Epithelial cell of esophagus (primary cell): ENCODE results near the gene MGAT4B.

Experiments
- DNase-seq: peaks from one replicate; pipeline ENCODE4 v3.0.0; 2010; ENCODE audit warnings: low read depth
- H3K4me3 ChIP-seq: 2 replicates; pipeline ENCODE4 v1.5.1; 2011; ENCODE audit warnings: mild to moderate bottlenecking, low read length, control low read depth
- CTCF ChIP-seq: IDR thresholded peaks from 2 replicates; pipeline ENCODE4 v1.5.1; 2011; ENCODE audit warnings: low read depth, mild to moderate bottlenecking, low read length, control low read depth, inconsistent platforms; ENCODE audit not compliant: insufficient read depth; ENCODE audit errors: missing control alignments

Gene MGAT4B

GRCh38 chr5:179780362-179780761 is 26.3 kb downstream of the MGAT4B start:
- no peak for DNase-seq
- TF ChIP-seq CTCF = no peak
- H3K4me3 ChIP-seq = no peak overlapping the region

GRCh38 chr5:179779826-179780225 is 26.8 kb downstream of the MGAT4B start:
- no peak for DNase-seq
- H3K4me3 ChIP-seq = no peak overlapping the region
- TF ChIP-seq CTCF = no peak

GRCh38 chr5:179778591-179778990 is 28.1 kb downstream of the MGAT4B start:
- DNase-seq = no peak
- no peak for TF ChIP-seq CTCF

GRCh38 chr5:179777909-179778308 is 28.8 kb downstream of the MGAT4B start:
- no peak for TF ChIP-seq CTCF
- no peak overlapping the region for H3K4me3 ChIP-seq

More at GRCh38 chr5:179778591-179778990, 28.1 kb downstream of the MGAT4B start:
- H3K4me3 ChIP-seq = no peak overlapping the region

GRCh38 chr5:179777456-179777855 is 29.2 kb downstream of the MGAT4B start:
- H3K4me3 ChIP-seq = no peak overlapping the region
- no peak for TF ChIP-seq CTCF
- no peak for DNase-seq

More at GRCh38 chr5:179777909-179778308, 28.8 kb downstream of the MGAT4B start:
- no peak for DNase-seq

GRCh38 chr5:179776411-179776938 is 30.2 kb downstream of the MGAT4B start:
- no peak overlapping the region for H3K4me3 ChIP-seq
- no peak for TF ChIP-seq CTCF
- DNase-seq = no peak

GRCh38 chr5:179774442-179774841 is 32.2 kb downstream of the MGAT4B start:
- DNase-seq = no peak
- no peak overlapping the region for H3K4me3 ChIP-seq
- no peak for TF ChIP-seq CTCF
